Tibial nerve (tissue), 4 donors: ENCODE data around the gene LGI1.

Source experiments
- EP300 ChIP-seq, 2 donors: sonication (generic); formaldehyde crosslinking; IDR thresholded peaks; one replicate each; pipeline ENCODE4 v1.6.1; 2017; ENCODE audit warnings: antibody characterized with exemption in 2 of 2, mild to moderate bottlenecking in 1 of 2
- POLR2A ChIP-seq, 2 donors: fragments of 450-650 bp; IDR thresholded peaks; one replicate each; pipeline ENCODE4 v1.6.1; 2017; ENCODE audit warnings: antibody characterized with exemption in 2 of 2, mild to moderate bottlenecking in 2 of 2, moderate library complexity in 2 of 2
- TF ChIP-seq, protein P1 (sequence below), 5 experiments: fragments of 200-600 bp in 3 of 5; fragments of 450-650 bp in 2 of 5; sonication (generic) in 3 of 5; IDR thresholded peaks; one replicate each; pipeline ENCODE4 v1.5.1; 2016 to 2019; ENCODE audit warnings: antibody characterized with exemption in 5 of 5, mild to moderate bottlenecking in 3 of 5, moderate library complexity in 2 of 5

DNA sequence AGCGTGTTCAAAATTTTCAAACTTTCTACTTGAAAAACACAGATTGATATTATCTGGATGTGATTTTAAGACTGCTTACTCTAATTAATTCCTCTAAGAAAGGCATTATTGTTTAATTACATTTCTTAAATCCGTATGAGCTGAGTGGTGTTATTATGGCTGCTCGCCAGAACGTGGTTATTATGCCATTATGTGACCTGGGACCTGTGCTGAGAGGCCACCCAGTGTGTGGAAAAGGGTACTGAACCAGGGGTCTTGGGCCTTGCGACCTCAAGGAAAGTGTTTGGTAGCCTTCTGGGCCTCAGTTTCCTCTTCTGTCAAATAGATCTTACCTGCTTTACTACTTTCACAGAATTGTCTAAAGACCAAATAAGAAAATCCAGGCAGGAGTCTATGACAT is 15.4 kb downstream of the LGI1 start:
- TF ChIP-seq POLR2A (IDR thresholded peaks at IDR 0.05), result no peak
- TF ChIP-seq, protein P1, sequence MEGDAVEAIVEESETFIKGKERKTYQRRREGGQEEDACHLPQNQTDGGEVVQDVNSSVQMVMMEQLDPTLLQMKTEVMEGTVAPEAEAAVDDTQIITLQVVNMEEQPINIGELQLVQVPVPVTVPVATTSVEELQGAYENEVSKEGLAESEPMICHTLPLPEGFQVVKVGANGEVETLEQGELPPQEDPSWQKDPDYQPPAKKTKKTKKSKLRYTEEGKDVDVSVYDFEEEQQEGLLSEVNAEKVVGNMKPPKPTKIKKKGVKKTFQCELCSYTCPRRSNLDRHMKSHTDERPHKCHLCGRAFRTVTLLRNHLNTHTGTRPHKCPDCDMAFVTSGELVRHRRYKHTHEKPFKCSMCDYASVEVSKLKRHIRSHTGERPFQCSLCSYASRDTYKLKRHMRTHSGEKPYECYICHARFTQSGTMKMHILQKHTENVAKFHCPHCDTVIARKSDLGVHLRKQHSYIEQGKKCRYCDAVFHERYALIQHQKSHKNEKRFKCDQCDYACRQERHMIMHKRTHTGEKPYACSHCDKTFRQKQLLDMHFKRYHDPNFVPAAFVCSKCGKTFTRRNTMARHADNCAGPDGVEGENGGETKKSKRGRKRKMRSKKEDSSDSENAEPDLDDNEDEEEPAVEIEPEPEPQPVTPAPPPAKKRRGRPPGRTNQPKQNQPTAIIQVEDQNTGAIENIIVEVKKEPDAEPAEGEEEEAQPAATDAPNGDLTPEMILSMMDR (IDR thresholded peaks at IDR 0.05), result no peak
- no peak for TF ChIP-seq EP300 (IDR thresholded peaks at IDR 0.05)
